Fibroblast of villous mesenchyme (primary cell): ENCODE data around the gene CNTNAP2. TPM values are rescaled to one million over a fixed set of nuclear protein-coding genes. Genes with fewer than 3 reads are reported as not detected.
"Not testable (repeated sequence)": the region's sequence is repeated elsewhere in the genome, so short reads cannot be mapped to it uniquely, and the experiment has no call there.

Experiments used
- DNase-seq: peaks from one replicate; pipeline ENCODE4 v3.0.0-alpha.2; 2010; ENCODE audit warnings: low read depth
- H3K4me3 ChIP-seq: 2 replicates; pipeline ENCODE4 v1.5.1; 2011; ENCODE audit warnings: low read depth, mild to moderate bottlenecking, low read length
- CTCF ChIP-seq: IDR thresholded peaks from 2 replicates; pipeline ENCODE4 v1.5.1; 2012; ENCODE audit warnings: low read depth, mild to moderate bottlenecking, low read length; ENCODE audit not compliant: insufficient read depth
- total RNA-seq: library from RNA; depleted of rRNA; stranded (reverse); fragments of >200 nt; gene quantifications from 2 replicates; pipeline ENCODE4 v1.2.3, GENCODE V29; 2012

Gene CNTNAP2
- total RNA-seq, 1 donor, result not detected

DNA sequence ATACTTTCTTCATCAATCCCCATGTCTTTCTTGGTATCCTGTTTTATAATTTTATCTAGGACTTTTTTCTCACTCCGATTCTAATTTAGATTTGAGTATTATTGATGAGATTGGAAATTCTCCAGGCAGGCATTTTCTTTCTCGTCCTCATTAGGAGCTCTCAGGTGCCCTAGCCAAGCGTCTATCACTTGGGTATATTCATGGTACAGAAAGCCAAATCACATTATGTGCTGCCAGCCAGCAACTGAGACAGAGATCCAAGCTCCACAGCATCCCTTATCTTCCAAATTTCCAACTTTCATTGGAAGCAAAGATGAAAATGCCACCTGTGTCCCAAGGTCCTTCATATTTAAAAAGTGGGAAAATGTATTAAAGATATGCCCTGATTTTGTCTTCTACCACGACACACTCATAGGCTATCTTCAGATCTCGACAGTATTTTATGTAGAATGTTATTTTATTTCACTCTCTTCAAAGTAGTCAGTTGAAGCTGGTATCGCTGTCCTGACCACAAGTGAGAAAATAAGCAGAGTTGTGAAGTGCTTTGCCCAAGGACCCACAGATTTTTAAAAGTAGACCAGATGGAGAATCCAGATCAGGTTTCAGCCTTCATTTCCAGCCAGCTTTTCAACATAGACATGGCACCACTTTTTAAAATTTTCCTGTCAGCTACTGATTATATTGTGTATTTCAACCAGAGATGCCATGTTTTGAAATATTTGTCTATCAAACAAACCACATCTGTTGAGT is 773.4 kb downstream of the CNTNAP2 start:
- no peak for TF ChIP-seq CTCF
- DNase-seq, result no peak
- no peak overlapping the region for H3K4me3 ChIP-seq

- H3K4me3 ChIP-seq, result no peak overlapping the region
- no peak for TF ChIP-seq CTCF
- no peak for DNase-seq
Observed at GRCh38 chr7:146892151-146892550, 775.5 kb downstream of the CNTNAP2 start.

DNA sequence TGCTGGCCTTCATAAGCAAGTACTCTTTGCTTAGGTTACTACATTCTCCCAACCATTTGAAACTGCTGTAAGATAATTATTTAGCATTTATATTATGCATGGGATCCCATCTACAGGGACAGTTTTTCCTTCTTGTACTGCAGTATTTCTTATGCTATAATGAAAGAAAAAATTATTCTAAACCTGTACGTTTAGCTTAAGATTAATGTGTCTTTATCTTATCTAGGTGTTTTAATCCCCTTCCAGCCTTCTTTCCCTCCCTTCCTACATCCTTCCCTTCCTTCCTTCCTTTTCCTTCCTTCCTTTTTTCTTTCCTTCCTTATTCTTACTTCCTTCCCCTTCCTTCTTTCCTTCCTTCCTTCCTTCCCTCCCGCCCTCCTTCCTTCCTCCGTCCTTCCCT is 778.3 kb downstream of the CNTNAP2 start:
- no peak for TF ChIP-seq CTCF
- DNase-seq, result no peak

GRCh38 chr7:146902266-146902665 is 785.7 kb downstream of the CNTNAP2 start:
- TF ChIP-seq CTCF, result no peak
- DNase-seq, result no peak
- no peak overlapping the region for H3K4me3 ChIP-seq

More for the DNA sequence above, 778.3 kb downstream of the CNTNAP2 start:
- no peak overlapping the region for H3K4me3 ChIP-seq

- no peak overlapping the region for H3K4me3 ChIP-seq
- no peak for TF ChIP-seq CTCF
- DNase-seq, result no peak
Observed at GRCh38 chr7:146902728-146903127, 786.1 kb downstream of the CNTNAP2 start.

- DNase-seq, H3K4me3 ChIP-seq: not testable (repeated sequence)
Observed at GRCh38 chr7:146905746-146906145, 789.1 kb downstream of the CNTNAP2 start.

DNA sequence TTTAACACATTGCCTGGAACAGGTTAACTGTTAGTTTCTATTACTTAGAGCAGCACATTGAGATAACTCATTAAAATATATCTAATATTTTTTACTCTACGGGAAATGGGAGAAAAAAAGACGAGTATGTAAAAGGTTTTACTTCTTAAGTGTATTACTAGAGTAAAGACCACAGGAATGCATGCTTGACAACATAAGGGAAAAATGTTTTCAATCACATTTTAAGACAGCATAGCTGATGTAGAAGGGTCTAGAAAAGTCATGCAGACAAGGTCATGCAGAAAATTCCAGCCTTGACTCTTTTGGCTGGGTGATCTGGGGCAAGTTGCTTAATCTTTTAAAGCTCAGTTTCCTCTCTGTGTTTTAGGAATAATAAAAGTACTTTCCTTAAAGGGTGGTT is 806.2 kb downstream of the CNTNAP2 start:
- no peak for TF ChIP-seq CTCF
- DNase-seq, result no peak
- H3K4me3 ChIP-seq, result no peak overlapping the region
